T-helper 9 cell (primary cell): ENCODE data around the gene OVOL2.
"Not testable (repeated sequence)": the region's sequence is repeated elsewhere in the genome, so short reads cannot be mapped to it uniquely, and the experiment has no call there.

Experiments used
- DNase-seq: peaks from one replicate; pipeline ENCODE4 v3.0.0-alpha.2; 2020

OVOL2 gene

DNA sequence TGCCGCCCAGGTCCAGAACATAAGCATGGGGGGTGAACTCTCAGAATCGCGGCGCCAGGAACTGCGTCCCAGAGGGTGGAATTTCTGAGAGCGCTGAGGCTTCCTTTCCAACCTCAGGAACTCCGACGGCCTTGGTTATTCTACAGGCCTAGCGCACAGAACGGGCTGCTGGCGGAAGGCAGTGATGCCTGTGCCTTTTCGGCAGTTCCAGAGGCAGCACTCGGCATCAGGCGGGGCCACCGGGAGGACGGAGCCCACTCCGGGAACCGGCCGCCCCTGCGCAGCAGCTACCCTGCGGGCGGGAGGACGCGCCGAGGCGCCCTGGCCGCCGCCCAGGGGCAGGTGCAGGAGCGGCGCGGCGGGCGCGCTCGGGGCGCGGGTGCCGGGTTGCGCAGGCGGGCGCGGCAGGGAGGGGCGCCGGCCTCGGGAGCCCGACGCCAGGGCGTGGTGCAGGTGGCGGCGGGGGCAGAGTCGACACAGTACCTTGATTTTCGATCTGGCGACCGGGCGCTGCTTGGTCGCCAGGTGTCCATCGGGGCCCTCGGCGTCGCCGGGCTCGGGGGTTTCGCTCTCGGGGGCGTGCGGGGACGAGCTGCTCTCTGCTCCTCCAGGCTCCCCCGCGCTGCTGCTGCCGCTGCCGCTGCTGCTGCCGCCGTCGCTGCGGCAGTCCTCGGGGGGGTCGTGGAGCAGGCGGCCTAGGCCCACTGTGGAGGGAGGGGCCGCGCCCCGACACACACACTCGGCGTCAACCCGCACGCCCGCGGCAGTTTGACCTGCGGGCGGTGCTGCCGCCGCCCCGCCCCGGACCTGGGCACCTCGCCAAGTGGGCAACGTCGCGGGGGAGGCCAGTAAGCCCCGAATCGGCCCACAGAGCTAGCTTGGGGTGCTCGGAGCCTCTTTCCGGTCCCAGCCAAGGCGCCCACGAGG is 1.3 kb downstream of the OVOL2 start:
- DNase-seq: no peak

GRCh38 chr20:18055261-18055660 is 2.5 kb downstream of the OVOL2 start:
- DNase-seq: no peak

DNA sequence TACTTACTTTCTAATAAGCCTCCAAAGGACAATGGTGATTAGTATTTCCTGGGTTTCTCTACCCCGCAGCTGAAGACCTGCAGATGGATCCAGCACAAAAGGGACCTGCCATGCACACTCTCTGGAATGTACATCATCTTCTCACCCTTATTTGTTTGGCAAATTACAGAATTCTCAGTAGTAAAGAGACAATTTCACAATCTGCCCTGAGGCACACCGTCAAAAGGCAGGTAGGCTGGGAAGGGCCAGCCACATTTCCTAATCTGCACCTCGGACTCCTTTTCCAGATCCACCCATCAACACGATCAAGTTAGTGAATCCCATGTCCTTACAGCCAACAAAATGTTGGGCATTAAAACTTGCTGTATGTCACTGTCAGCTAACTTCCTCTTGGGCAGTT is 4.9 kb downstream of the OVOL2 start:
- DNase-seq: no peak

GRCh38 chr20:18050628-18051027 is 7.1 kb downstream of the OVOL2 start:
- DNase-seq: no peak

DNA sequence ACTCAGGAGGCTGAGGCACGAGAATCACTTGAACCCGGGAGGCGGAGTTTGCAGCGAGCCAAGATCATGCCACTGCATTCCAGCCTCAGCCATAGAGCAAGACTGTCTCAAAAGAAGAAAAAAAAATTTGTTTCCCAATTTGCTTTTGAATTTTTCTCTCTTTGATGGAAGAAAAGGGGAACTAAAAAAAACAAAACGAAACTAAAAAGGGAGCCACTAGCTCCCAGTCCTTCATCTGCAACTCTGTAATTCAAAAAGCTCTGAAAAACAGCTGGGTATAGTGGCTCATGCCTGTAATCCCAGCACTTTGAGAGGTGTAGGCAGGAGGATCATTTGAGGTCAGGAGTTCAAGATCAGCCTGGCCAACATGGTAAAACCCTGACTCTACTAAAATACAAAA is 9.5 kb downstream of the OVOL2 start:
- DNase-seq: no peak

DNA sequence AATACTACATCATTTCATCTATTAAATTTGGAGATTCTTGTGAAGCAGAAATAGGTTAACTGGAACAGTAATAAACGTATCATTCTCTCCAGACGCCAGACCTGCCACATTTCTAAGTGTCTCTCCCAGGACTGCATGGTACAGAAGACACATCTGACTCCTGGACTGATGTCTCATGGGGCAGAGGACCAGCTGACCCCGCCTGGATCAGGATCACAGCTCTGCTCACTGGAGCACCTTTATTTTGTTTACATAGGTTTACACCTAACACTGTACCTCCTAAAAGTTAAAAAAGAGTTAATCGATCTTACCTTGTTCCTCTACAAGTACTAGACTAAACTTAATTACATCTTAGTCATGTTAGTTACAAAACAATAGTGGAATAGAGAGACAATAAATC is 11.2 kb downstream of the OVOL2 start:
- no peak for DNase-seq

- no peak for DNase-seq
Observed at GRCh38 chr20:18042229-18042628, 15.5 kb downstream of the OVOL2 start.

DNA sequence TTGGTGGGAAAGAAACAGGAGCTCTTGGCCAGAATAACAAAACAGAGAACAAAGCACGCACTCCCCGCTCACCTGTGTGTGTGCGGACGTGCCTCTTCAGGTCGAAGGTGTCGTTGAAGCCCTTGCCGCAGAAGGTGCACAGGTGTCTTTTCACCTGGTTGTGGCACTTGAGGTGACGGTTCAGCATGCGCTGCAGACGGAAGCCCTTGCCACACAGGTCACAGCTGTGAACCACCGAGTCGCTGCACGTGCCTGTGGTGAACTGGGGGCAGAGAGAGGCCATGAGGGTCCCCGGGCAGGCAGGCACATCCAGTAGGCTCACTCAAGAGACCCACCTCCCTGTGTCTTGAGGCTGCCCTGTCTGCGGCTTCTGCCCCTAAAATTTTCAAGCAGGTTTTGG is 16.3 kb downstream of the OVOL2 start:
- no peak for DNase-seq

- no peak for DNase-seq
Observed at GRCh38 chr20:18039063-18039462, 18.7 kb downstream of the OVOL2 start.

GRCh38 chr20:18034039-18034438 is 23.7 kb downstream of the OVOL2 start:
- no peak for DNase-seq

DNA sequence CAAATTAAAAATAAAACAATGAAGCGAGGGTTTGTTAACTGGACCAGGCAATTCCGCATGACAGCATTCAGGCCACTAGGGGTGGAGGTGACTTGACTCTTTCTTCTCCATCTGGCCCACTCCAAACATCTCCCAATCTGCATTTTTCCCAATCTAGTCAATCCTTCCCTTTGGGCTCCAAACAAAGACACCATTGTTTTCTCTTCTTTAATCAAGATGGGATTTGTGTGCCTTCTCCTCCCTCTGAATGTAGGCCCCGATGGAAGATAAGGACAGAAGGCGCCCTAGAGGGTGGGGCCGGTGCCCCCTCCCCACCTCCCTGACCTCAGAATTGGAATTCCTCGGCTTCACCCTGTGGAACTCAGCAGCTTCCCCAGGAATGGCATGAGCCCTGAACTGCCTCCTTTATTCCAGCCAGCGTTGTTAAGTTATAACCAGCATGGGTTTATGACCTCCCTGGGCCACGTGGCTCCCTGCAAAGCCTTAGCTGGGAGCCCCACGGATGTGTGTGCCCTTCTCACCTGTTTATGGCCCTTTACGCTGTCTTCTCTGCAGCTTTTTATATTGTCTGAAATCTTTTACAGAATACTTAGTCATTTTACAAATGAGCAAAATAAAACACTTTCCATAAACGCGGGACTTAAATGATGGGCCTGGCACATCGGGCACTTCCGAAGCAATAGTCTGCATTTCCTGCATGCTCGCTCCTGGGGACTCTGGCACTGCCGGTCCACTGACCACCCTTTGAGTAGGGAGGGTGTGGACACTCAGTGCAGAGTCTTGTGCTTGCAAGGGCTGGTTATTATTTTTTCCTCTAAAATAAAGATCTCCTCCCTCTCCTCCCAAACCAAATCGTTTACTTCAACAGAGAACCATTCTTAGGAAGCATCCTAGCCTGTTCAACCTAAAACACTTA is 24.5 kb downstream of the OVOL2 start:
- DNase-seq: no peak

DNA sequence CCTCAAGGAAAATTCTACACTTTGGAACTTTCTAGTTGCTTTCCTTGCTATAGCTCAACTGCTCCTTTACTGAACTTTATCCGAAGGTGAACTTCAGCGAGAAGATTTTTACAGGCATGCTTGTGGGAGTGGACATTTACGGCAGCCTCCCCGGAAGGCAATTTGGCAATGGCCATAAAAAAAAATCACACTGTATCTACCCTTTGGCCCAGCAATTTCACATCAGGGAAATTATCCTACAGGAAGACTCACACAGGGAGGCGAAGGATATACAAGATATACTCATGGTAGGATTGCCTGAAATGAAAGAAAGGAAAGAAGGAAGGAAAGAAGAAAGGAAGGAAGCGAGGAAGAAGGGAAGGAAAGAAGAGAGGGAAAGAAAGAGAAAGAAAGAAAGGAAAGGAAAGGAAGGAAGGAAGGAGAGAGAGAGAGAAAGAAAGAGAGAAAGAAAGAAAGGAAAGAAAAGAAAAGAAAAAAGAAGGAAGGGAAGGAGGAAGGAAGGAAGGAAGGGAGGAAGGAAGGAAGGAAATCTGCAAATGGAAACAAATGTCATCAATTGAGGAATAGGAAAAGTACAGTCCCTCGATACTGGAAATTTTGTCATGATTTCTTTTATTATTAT is 25.7 kb downstream of the OVOL2 start:
- DNase-seq: no peak

- DNase-seq: no peak
Observed at GRCh38 chr20:18031050-18031449, 26.7 kb downstream of the OVOL2 start.

DNA sequence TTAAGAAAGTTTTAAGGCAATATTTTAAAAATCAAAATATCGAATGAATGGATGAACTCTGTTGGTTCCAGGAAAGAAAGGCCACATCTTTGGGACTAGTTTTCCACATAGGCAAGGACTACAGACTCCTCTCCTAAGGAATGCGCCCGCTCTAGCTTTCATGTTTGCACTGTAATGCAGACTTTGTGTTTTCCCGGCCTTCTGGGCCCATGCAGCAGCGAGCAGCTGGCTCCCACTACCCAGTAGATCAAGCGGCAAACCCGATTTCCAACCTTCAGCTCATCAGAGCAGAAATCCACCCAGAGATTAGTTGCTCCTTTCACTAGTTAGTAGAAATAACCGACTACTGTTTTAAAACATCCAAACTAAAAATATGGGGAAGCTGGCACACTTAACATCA is 27.7 kb downstream of the OVOL2 start:
- no peak for DNase-seq

- DNase-seq: not testable (repeated sequence)
Observed at GRCh38 chr20:18027011-18027410, 30.7 kb downstream of the OVOL2 start.

- DNase-seq: no peak
Observed at GRCh38 chr20:18024606-18025127, 33.0 kb downstream of the OVOL2 start.

GRCh38 chr20:18020931-18021330 is 36.8 kb downstream of the OVOL2 start:
- DNase-seq: no peak

- no peak for DNase-seq
Observed at GRCh38 chr20:18019068-18019467, 38.6 kb downstream of the OVOL2 start.

GRCh38 chr20:18018100-18018499 is 39.6 kb downstream of the OVOL2 start:
- no peak for DNase-seq

GRCh38 chr20:18016772-18017171 is 40.9 kb downstream of the OVOL2 start:
- DNase-seq: no peak

DNA sequence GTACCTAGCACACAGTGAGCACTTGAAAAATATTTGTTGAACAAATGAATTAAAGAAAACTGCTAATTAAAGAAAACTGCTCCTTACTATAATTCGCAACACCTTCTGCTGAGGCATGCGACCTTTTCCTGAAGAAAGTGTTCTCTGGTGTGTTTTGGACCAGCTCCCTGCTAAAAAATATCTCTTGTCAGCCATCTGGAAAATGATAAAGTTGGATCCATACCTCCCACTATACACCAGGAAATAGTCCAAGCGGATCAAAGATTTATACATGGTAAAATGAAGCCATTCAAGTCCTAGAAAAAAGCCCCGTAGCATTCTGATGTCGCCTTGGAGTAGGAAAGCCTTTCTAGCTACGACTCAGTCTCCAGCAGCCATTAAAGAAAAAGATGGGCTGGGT is 43.3 kb downstream of the OVOL2 start:
- DNase-seq: no peak

GRCh38 chr20:18012901-18013300 is 44.8 kb downstream of the OVOL2 start:
- no peak for DNase-seq
